OCI-LY7 (cell line): Measurements from ENCODE around the gene TMEM37.

ENCODE experiments used
- EZH2phosphoT487 ChIP-seq: fragments of 200-600 bp; sonication (generic); IDR thresholded peaks from 2 replicates; pipeline ENCODE4 v1.6.1; 2018; ENCODE audit warnings: low read depth, borderline replicate concordance, mild to moderate bottlenecking, mixed run types, antibody characterized with exemption, low read length, moderate library complexity, mixed read lengths
- TF ChIP-seq, protein P1 (sequence below): fragments of 200-600 bp; sonication (generic); conservative IDR thresholded peaks from 2 replicates; pipeline ENCODE4 v1.5.1; 2014; ENCODE audit warnings: mild to moderate bottlenecking, antibody characterized with exemption, low read length, moderate library complexity, mixed read lengths

DNA sequence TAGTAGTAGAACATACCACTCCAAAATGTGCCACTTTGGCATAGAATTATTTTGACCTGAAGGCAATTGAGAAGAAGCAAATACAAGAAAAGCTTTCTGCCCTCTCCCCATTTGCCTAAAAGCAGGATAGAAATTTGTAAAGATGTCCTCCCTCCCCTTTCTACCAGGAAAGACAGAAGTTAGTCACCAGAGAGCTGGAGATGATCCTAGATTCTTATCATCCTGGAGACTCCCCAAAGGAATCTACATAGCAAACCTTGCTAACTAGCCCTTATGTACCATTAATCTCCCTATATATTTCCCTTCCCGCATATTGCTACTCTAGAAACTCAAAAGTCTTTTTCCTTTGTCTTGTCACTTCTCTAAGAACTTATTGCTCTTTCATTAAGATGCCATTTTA, 12.6 kb upstream of the TMEM37 start:
- TF ChIP-seq, protein P1, sequence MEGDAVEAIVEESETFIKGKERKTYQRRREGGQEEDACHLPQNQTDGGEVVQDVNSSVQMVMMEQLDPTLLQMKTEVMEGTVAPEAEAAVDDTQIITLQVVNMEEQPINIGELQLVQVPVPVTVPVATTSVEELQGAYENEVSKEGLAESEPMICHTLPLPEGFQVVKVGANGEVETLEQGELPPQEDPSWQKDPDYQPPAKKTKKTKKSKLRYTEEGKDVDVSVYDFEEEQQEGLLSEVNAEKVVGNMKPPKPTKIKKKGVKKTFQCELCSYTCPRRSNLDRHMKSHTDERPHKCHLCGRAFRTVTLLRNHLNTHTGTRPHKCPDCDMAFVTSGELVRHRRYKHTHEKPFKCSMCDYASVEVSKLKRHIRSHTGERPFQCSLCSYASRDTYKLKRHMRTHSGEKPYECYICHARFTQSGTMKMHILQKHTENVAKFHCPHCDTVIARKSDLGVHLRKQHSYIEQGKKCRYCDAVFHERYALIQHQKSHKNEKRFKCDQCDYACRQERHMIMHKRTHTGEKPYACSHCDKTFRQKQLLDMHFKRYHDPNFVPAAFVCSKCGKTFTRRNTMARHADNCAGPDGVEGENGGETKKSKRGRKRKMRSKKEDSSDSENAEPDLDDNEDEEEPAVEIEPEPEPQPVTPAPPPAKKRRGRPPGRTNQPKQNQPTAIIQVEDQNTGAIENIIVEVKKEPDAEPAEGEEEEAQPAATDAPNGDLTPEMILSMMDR = no peak
- TF ChIP-seq EZH2phosphoT487 = no peak
